GM21529 (cell line): Measurements from ENCODE around the gene GPX3.

Source experiments
- ATAC-seq: cut with Tn5 transposase; IDR thresholded peaks from one replicate; pipeline ENCODE4 v1.9.1; 2021; ENCODE audit not compliant: unreplicated experiment

Gene GPX3

GRCh38 chr5:151012862-151013261, 7.5 kb upstream of the GPX3 start:
- ATAC-seq: no peak

DNA sequence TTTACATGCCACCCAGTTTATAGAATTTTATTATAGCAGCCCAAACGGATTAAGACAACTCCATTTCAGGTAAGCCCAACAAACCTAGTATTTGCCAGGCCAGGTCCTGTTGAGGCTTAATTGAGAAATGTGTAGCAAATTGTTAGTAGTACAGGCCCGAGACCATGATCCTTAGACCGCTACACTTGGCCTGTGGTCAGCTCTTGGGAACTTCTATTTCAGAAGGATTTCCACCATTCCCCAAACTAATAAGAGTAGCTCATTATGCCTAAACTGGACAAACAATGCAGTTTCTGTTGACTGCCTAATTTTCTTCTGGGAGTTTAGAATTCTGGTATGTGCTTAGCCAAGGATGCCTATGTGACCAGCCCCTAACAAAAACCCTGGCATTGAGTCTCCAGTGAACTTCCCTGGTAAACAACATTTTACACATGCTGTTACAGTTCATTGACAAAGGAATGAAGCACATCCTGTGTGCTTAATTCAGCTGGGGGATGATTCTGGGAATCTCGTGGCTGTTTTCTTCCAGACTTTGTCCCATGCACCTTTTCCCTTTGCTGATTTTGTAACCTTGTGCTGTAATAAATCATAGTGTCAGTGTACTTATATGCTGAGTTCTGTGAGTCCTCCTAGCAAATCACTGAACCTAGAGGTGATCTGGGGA, 5.6 kb upstream of the GPX3 start:
- ATAC-seq: no peak

- no peak for ATAC-seq
These were observed 4.3 kb upstream of the GPX3 start for GRCh38 chr5:151015974-151016587.

DNA sequence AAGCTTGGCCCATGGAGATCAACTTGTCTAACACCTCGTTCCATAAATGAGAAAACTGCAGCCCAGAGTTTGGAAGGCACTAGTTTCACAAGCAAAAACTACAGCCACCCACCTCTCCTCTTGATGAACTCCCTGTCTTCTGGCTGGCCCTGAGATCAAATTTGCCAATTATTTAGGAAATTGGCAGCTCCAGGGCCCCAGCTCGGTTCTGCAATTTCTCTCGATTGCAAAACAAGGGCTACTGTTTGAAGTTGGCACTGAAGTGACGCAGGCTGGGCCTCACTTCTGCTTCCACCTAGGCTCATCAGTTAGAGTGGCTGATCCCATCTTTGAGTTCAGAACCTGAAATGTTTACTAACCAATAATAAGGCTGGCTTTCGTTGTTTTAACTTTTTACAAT, 3.7 kb upstream of the GPX3 start:
- no peak for ATAC-seq

DNA sequence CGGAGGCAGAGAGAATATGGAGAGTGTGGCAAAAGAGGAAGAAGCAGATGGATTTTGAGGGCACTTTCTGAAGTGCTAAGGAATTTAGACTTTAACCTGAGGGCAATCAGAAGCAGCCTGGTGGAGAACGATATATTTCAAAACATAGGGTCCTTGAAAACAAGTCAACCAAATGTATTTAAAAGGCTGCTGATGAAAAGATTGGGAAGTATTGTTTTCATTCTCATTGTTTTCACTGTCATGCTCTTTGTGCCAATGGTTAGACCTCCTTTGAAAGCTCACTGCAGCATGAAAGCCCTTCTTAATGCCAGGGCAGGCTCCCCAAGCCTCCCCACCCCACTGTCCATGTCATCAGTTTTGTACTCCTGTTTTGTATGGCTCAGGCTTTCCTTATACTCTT, 2.5 kb upstream of the GPX3 start:
- no peak for ATAC-seq

DNA sequence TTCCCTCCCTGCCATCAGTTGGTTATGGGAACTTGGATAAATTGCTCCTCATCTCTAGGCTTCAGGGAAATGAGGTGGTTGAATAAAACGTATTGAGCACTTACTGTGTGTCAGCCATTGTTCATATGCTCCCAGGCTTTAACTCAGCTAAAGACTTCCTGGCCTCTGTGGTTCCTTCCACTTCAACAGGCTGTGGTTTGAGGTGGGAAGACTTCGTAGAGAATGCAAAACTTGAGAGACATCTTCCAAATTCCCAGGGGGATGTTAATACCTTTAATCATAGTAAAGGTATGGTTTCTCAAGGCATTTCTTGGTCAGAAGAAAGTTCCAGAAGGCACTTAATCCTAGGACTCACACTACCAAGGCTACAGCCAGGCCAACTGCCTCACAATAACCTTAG, 1.5 kb upstream of the GPX3 start:
- ATAC-seq: no peak

GRCh38 chr5:151019331-151019730, 1.1 kb upstream of the GPX3 start:
- ATAC-seq: no peak

- no peak for ATAC-seq
These were observed 1.4 kb downstream of the GPX3 start for GRCh38 chr5:151021746-151022145.

DNA sequence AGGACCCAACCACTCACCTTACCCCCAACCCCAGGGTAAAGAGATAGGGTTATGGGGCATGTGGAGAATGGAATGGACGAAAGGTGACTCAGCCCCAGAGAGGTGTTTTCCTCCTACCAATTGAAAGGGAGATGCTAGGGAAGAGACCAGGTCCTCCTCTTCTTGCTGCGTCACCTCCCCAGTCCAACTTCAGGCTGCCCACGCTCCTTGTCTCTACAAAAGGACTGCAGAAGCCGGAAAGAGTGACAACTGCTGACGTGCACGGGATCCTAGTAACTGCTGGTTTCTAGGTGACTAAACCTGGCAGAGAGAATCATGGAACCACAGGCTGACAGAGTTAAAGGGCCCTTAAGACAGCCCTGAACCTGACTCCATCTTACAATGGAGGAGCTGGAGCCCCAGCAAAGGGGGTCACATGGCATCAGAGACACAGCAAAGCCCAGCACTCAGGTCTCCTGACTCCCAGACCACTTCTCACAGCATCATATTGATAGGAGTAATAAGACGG, 2.2 kb downstream of the GPX3 start:
- ATAC-seq: no peak

DNA sequence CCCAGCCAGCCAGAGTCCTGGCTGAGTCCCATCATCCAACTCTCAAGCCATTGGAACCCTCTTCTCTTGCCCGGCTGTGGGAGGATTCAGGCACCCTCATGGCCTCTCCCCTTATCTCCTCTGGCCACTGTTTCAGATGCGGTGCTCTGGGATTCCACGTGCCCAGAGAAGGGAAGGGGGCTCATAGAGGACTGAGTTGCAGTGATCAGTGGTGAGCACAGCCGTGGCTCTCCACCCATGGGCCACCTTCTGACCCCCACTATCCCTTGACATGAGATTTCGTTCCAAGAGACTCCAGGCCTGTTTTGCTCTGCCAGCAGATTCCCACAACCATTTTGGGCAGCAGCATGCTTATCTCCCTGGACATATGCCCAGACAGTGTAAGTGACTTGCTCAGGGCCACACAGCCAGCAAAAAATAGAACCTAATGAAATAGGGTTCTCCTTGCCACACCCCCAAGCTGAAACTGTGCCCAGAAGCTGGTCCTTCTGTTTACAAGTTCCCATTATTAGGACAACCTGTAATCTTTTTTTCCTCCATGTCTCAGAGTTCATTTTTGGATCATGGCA, 2.7 kb downstream of the GPX3 start:
- no peak for ATAC-seq

GRCh38 chr5:151023651-151024050, 3.3 kb downstream of the GPX3 start:
- no peak for ATAC-seq

DNA sequence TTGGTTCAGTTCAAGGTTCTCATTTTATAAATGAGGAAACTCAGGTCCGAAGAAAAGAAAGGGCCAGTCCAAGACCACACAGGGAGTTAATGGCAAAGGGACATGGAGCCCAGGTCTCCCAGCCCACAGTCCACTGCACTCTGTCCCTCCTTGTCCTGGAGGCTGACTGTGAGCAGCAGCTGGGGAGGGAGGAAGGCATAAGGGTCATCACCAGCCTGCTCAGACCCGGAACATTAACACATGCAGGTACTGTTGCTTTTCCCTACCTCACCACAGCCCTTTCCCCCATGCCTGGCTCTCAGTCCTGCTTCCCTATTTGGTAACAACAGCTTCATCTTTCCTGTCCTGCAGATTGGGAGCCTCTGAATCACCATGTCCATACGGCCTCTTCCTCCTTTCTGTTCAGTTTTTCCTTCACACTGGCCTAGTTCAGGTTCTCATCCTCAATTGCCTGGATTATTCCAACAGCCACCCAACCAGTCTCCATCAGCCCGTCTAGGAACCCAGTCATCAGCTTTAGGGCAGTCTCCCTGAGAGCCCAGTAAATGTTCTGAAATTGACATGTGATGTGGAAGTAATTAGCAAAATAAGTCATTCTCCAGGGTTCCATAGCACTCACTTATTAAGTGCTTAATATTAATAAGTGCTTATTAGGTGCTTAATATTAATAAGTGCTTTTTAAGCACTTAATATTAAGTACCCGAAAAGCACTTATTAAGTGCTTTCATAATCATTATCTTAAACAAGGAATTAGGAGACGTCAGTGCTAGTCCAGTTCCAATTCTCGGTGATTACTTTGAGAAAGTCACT, 4.3 kb downstream of the GPX3 start:
- ATAC-seq: no peak

DNA sequence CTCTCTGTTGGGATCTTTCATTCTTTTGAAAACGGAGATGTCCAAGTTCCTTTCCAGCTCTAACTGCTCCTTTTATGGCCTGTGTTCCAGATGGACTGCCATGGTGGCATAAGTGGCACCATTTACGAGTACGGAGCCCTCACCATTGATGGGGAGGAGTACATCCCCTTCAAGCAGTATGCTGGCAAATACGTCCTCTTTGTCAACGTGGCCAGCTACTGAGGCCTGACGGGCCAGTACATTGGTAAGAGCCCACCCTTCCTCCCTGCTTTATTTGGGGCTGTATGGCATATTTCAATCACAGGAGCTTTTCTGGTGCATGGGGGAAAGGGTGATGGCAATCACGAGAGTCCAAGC, 4.8 kb downstream of the GPX3 start:
- ATAC-seq: no peak

DNA sequence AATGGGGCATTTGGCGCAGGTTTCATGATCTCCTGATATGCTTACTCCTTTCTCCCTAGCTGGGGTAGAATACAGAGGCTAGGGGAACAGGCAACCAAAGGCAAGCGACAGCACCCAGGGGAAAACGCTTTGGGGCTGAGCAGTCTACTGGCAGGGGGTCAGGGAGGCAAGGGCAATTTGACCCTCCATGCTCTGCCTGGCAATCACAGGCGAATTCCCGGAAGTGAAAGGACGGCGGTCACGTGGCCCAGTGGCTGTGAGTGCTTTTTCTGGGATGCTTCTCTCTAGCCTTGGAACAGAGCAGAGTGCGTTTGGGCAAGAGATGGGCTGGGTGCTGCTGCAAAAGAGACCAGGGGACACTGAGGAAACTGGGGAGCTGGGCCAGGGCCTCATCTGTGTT, 5.7 kb downstream of the GPX3 start:
- no peak for ATAC-seq

DNA sequence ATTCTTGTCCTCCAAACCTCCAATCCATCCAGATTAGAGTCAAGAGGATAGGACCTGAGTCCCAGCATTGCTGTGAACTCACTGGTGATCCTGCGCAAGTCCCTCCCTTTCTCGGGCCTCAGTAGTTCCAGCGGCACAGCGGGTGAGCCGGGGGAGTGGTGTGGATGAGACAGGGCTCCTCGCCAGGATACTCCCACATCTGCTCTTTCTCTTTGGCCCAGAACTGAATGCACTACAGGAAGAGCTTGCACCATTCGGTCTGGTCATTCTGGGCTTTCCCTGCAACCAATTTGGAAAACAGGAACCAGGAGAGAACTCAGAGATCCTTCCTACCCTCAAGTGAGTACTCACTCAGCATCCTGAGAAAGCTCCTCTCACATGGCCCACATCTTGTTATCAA, 6.3 kb downstream of the GPX3 start:
- no peak for ATAC-seq

- no peak for ATAC-seq
These were observed 7.6 kb downstream of the GPX3 start for GRCh38 chr5:151027961-151028479.

- no peak for ATAC-seq
These were observed 8.3 kb downstream of the GPX3 start for GRCh38 chr5:151028717-151029116.

DNA sequence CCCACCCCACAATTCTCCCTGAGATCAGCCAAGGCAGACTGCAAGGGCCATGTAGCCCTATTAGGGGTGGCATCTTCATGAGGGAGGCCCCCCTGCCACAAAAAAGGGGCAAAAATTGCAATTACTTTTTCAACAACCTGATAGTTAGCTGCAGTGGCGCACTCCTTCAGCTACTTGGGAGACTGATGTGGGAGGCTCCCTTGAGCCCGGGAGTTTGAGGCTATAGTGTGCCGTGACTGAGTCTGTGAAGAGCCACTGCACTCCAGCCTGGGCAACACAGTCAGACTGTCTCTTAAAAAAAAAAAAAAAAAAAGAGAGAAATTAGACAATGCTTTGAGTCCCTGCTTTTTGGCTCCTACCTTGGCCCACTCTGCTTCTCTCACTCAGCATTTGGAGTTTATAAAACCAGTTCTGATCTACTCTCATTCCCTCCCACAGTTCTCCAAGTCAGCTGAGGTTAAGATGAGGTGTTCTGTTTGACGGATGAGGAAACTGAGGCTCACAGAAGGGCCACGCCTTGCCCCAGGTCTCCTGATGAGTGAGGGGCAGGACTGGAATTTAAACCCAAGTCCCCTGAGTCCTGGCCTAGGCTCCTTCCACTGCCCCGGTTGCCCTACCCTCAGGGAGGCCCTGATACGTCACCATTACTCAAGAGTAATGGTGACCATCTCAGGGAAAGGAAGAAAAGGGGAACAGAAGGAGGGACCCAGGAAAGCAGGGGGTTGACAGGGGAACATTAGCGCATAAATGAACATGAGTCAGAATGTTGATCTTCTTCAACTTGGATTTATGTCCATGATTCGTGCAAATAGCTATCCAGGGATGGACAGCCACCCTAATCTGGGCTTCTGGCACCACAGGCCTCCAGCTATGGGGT, 9.0 kb downstream of the GPX3 start:
- no peak for ATAC-seq

DNA sequence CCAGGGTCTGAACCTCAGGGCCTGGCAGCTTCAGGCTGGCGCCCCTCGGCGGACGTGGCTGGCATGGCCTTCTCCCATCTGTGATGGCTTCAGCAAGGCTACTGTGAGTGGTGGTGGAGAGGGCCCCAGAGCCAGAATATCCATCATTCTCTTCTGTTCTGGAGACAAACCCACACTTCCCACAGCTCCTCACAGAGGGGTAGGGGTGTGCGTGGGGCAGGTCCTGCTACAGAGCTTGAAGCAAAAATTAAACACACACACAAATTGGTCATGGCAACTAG, 9.6 kb downstream of the GPX3 start:
- no peak for ATAC-seq

DNA sequence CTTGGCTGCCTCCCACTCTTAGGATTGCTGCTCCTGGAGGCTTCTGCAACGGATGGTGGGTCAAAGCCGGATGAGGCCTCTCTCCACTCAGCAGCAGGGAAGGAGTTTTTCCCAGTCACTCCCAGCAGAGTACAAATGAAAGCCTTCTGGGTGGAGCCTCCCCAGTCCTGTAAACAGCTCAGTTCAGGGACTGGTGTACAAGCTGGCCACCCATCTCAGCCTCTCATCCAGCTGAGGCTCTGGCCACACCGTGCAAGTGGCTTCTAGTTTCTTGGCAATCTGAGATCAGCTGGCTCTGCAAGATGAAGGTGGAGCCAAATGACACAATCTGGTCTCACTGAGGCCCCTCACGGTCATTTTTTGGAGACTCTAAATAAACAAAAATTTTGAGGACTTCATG, 10.0 kb downstream of the GPX3 start:
- no peak for ATAC-seq

DNA sequence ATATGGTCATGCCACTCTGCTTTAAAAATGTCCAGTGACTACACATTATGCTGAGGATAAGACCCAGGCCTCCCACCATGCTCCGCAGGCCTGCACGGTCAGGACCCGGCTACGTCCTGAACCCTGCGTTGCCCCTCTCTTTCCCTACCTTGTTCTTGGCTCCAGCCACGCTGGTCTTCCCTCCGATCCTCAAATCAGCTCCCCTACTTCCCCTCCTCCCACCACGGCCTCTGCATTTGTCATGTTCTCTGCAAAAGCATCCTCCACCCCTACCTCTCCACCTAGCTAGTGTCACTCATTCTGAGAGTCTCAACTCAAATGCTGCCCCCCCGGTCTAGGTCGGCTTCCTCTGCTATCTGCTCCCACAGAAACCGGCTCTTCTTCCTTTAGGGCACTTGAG, 11.2 kb downstream of the GPX3 start:
- ATAC-seq: no peak
